Hepatocyte (in vitro differentiated cells): ENCODE data around the gene RAB5IF.
A peak's percentile ranks its signal among the peaks of the same experiment; 100 is the strongest.

Experiments
- EZH2 ChIP-seq: fragments of 200-600 bp; sonication (generic); IDR thresholded peaks from 2 replicates; pipeline ENCODE4 v1.6.1; 2016; ENCODE audit warnings: antibody characterized with exemption, mild to moderate bottlenecking, borderline replicate concordance
- TF ChIP-seq, protein P1 (sequence below): fragments of 200-600 bp; sonication (generic); IDR thresholded peaks from 2 replicates; pipeline ENCODE4 v1.5.1; 2016; ENCODE audit warnings: antibody characterized with exemption, mild to moderate bottlenecking; ENCODE audit not compliant: poor library complexity

DNA sequence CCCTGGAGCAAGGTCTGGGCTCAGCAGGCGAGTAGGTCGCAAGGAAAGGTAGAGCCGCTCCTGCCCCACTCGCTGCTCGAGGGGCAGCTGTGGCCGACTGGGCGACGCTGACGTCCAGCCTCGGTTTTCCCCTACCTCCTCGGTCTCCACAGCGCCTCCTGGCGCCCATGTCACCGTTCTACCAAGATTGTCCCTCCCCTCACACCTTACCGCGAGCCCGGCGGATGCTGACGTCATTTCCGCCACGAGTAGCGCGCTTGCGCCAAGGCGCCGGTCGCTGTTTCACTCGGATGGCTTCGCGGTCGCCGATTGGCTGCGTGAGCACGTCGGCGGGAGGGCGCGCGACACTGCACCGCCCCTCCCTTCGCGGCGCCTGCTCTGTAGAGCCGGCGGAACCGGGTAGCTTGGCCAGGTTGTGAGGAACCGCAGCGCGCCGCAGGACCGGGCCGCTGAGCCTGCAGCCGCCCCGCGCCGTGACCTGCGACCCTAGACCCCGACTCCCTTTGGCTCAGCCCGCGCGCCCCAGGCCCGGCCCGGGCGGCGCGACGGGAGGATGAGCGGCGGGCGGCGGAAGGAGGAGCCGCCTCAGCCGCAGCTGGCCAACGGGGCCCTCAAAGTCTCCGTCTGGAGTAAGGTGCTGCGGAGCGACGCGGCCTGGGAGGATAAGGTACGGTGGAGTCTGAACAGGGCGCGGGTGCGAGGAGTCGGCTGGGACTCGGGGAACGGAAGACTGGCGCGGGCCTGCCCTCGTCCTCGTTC, at the start of gene RAB5IF:
- TF ChIP-seq, protein P1, sequence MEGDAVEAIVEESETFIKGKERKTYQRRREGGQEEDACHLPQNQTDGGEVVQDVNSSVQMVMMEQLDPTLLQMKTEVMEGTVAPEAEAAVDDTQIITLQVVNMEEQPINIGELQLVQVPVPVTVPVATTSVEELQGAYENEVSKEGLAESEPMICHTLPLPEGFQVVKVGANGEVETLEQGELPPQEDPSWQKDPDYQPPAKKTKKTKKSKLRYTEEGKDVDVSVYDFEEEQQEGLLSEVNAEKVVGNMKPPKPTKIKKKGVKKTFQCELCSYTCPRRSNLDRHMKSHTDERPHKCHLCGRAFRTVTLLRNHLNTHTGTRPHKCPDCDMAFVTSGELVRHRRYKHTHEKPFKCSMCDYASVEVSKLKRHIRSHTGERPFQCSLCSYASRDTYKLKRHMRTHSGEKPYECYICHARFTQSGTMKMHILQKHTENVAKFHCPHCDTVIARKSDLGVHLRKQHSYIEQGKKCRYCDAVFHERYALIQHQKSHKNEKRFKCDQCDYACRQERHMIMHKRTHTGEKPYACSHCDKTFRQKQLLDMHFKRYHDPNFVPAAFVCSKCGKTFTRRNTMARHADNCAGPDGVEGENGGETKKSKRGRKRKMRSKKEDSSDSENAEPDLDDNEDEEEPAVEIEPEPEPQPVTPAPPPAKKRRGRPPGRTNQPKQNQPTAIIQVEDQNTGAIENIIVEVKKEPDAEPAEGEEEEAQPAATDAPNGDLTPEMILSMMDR, result peak; percentile 96
- TF ChIP-seq EZH2, result no peak
